ENCODE measurements around the gene KCND1.
"Not testable (repeated sequence)": the region's sequence is repeated elsewhere in the genome, so short reads cannot be mapped to it uniquely, and the experiment has no call there.

Gene KCND1

GRCh38 chrX:48971249-48972219, at the start of gene KCND1:
Gene KCND1, minus strand, starts transcription at chrX:48971844. Its CDS starts 1,573 bp downstream, at chrX:48970271.
- peak; percentile 36 for DNase-seq

DNA sequence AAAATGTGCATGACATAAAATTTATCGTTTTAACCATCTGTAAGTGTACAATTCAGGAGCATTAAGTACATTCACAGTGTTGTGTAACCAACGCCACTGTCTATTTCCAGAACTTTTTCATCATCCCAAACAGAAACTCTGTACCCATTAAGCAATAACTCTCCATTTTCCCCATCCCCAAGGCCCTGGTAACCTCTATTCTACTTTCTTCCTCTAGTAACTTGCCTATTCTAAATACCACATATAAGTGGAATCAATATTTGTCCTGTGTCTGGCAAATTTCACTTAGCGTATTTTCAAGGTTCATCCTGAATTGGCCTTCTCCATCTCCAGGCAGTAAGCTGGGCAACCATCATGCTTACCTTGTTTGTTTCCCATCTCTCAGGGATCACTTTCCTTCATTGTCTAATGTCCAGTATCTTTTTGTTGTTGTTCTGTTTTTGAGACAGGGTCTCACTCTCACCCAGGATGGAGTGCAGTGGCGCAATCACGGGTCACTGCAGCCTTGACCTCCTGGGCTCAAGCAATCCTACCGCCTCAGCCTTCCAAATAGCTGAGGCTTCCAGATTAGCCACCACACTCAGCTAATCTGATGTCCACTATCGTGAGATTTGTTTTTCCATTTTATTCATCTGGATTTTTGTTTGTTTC, 48.1 kb upstream of the KCND1 start:
- no peak for DNase-seq

DNA sequence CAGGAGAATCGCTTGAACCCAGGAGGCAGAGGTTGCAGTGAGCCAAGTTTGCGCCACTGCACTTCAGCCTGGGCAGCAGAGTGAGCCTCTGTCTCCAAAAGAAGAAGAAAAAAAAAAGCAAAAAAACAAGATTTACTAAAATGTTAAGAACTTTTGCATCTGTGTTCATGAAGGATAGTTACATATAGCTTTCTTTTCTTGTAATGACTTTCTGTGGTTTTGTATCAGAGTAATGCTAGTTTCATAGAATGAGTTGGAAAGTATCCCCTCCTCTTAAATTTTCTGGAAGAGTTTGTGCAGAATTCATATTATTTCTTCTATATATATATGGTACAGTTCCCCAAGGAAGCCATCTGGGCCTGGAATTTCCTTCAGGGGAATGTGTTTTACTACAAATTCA, 47.4 kb upstream of the KCND1 start:
- DNase-seq = no peak

GRCh38 chrX:49003696-49004095, 32.1 kb upstream of the KCND1 start:
- DNase-seq = no peak

DNA sequence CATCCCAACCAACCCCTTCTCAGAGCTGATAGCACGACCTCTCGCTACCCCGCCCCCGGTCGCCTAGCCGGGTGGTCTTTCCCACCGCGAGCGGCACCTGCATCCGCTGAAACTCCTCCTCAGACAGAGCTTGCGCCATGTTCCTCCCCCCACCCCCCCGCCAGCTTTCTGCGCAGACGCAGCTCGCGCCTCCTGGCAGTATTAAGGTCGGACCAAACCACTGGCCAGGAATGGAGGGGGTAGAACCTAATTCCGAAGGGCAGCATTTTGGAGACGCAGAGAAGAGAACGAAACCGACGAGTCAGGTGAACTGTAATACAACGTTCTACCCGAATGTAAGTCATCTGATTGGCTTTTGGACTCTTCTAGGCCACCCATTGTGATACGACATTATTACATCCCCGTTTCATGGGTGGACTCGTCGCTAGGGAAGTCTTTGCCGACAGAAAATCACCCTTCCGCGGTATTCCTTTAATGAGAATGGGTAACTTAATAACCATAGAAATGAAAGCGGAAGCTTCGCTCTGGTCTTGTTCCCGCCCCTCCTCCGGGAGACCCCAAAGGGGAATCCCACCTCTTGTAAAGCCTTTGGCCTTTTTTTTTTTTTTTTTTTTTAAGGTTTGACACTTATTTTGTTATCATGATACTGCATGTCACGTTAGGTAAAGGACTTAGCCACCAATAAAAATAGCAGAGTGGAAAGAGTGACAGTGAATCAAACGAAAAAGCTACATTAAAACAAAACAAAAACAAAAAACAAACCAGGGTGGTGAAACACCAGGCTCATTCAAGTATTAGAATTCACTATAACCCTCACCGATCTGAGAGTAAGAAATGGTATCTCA, 30.7 kb upstream of the KCND1 start, which contains the start of gene GRIPAP1:
GRIPAP1 (minus strand) TSS at position 174 of the 845 bp plus-strand sequence; CDS start at position 139, 35 bp downstream.
- peak; percentile 74 for DNase-seq

GRCh38 chrX:49001521-49002090, 30.0 kb upstream of the KCND1 start:
- peak; percentile 26 for DNase-seq

DNA sequence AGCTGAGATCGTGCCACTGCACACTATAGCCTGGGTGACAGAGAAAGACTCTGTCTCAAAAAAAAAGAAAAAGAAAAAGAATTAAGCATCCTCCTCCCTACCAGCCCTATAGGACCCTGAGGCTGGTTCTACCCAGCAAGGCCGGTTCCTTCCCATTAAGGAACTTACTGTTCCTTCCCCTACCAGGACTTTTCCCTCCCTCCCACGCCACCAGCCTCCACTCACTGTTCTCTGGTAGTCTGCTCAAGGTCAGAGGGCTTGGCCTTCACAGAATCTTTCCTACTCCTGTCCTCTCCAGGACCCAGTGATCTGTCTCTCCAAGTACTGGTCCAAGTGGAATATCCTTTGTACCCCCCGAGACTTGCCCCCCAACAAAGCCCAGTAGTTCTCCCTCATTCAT, 29.0 kb upstream of the KCND1 start:
- DNase-seq = no peak

DNA sequence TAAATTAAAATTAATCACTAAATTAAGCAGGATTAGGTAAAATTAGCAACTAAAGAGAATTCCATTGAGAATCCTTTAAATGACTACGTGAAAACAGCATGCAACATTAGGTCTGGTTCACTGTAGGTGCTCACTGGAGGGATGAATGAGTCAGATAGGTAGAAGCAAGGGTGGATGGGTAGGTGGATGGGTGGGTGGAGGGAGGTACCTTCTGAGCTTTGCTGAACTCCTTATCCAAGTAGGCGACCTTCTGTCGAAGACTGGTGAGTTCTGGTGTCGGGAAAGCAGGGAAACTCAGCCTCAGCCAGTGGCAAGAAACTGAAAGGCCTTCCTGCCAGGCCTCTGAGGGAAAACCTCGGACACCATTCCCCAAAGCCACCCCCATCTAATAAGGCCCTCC, 27.4 kb upstream of the KCND1 start:
- no peak for DNase-seq

GRCh38 chrX:48998391-48998790, 26.7 kb upstream of the KCND1 start:
- DNase-seq = no peak

- DNase-seq = no peak
Measured at GRCh38 chrX:48997865-48998264, 26.2 kb upstream of the KCND1 start.

DNA sequence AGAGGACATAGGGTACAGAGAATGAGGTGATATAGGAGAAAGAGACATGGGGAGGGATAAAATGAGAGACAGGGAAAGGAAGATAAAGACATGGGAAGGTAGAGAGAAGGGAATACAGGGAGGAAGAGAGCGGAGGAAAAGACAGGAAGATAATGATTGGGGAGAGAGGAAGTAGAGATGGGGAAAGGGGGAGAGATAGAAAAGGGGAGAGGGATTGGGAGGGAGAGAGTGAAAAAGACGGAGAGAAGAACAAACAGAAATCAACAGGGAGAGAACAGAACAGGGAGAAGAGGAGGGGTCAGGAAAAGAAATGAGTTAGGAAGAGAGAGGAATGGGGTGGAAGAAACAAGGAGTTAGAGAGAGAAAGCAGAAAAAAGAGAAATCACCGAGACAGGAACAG, 25.8 kb upstream of the KCND1 start:
- no peak for DNase-seq

- no peak for DNase-seq
Measured at GRCh38 chrX:48996969-48997368, 25.3 kb upstream of the KCND1 start.

DNA sequence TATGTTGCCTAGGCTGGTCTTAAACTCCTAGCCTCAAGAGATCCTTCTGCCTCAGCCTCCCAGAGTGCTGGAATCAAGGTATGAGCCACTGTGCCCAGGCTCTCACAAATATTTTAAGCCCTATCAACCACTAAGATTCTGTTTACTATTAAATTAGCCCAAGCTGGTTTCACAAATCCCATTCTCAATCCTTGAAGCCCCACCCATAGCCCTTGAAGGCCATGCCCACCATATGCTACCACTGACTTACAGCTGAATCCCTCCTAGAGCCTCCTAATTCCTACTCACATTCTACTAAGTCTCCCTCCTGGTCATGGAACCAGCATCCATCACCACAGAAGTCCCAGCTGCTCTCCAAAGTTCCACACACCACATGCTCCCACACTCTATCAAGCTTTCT, 20.7 kb upstream of the KCND1 start:
- no peak for DNase-seq

DNA sequence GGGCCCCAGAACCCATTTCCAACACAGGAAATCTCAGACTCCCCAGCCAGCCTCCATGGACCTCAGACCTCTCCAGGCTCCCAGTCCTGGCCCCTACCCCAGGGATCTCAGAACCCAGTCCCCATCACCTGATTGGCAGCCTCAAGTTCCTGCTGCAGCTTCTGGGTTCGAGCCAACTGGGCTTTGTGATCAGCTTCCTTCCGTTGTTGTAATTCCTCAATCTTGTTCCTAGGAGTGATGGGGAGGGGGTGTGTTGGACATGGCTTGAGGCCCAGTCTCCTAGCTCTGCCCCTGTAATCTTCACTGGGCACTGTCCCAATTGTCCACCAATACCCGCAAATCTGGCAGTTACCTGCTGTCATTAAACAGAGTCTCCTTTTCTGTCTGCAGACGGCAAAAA, 17.8 kb upstream of the KCND1 start:
- DNase-seq = no peak

DNA sequence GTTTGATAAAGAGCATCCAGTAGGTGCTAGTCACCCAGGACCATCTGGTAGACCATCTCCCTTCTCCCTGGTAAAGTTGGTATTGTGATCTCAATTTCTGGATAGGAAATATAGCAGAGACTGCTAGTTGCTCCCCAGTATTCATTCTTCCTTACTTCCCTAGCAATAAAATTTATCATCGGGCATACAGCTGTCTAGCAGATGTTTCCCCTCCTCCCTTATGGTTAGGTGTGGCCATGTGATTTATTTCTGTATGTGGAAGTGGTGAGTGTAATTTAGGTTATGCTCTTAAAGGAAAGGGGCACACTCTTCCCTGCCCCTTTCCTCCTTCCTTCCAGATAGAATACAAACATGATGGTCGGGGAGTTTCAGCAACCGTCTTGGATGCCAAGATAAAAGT, 12.3 kb upstream of the KCND1 start:
- no peak for DNase-seq

GRCh38 chrX:48983081-48983480, 11.4 kb upstream of the KCND1 start:
- DNase-seq = no peak

DNA sequence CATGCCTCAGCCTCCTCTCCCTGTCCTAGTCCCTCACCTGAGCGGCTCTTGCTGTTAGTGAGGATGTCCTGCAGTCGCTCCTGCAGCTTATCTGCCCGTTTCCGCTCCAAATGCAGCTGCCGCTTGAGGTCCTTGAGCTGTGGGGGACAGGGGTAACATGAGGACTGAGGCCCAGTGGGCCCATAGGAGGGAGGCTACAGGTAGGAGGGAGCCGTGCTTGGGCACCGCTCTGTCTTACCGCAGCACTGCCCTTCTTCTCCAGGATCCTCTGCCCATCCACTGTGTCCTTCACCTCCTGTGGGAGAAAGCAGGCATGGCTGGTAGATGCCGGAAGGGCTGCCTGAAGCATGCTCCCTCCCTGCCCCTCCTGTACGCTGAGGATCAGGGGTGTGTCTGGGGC, 9.5 kb upstream of the KCND1 start:
- DNase-seq = no peak

GRCh38 chrX:48980341-48980740, 8.7 kb upstream of the KCND1 start:
- DNase-seq = not testable (repeated sequence)

DNA sequence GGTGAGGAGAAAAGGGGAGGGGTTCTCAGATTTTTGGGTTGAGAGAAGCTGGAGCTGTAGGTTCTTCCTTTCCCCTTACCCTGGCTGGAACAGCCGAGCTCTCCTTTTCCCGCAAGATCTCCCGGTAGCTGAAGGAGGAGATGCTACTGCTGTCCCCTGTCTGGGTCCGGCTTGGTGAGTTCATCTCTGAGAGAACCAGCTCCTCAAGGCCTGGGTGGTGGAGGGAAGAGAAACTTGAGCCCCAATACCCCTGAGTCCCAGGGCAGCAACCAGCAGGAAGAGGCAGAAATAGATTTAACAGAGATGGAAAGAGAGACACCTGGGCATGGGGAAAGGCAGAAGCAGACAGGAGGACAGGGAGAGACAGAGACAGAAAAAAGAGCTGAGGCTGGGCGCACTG, 6.6 kb upstream of the KCND1 start:
- DNase-seq = no peak

GRCh38 chrX:48976086-48976485, 4.4 kb upstream of the KCND1 start:
- no peak for DNase-seq

DNA sequence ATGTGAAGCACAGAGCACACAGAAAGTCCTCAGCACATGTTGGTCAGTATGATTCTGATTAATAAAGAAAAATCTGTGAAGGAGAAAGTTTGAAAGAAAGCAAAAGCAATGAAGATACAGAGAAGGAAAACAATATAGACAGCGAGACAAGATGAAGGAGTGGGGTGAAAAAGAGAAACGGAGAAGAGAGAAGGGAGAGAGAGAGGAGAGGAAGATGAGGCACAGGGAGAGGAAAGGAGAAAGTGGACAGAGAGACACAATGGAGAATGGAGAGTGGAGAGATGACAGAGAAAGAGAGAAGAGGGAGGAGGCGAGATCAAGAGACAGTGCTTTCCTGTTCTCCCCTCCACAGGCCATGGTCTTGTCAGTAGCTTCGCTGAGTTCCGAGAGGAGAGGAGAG, 3.9 kb upstream of the KCND1 start:
- no peak for DNase-seq

- no peak for DNase-seq
Measured at GRCh38 chrX:48975041-48975440, 3.4 kb upstream of the KCND1 start.

DNA sequence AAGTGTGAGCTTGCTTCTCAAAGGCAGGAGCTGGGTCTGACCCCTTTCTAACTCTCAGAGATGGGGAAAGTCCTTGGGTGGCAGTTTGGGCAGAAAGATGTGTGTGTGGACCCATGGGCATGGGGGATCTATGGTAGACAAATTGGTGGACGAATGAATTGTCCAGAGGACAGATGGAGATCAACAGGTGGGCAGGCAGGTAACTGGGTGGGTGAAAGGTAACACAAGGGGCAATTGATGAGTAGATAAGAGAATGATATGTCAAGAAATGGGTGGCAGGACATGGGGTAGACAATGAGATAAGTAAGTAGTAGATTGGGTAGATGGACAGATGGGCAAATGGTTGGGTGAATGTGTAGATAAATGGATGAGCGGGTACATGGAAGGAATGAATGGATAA, 2.9 kb upstream of the KCND1 start:
- DNase-seq = no peak
